ENCODE data around the gene KRTAP4-1.
"Not testable (repeated sequence)": the region's sequence is repeated elsewhere in the genome, so short reads cannot be mapped to it uniquely, and the experiment has no call there.

KRTAP4-1 gene

GRCh38 chr17:41153856-41154255, 30.9 kb downstream of the KRTAP4-1 start:
- Histone ChIP-seq H3K36me3 (no peaks in the 10 kb centered on the region), H3K27me3 (peaks cover 29% of the 10 kb centered on the region)
- TF ChIP-seq CTCF (IDR thresholded peaks at IDR 0.05; ENCODE audit: low read depth, low read length), result no peak

GRCh38 chr17:41151525-41151924, 33.2 kb downstream of the KRTAP4-1 start:
- Histone ChIP-seq H3K4me1 (no peaks in the 10 kb centered on the region), H3K36me3 (no peaks in the 10 kb centered on the region), H3K4me3 (ENCODE audit: low read depth, low read length) (no peak overlapping the region), H3K27me3 (peaks cover 27% of the 10 kb centered on the region), H3K9me3 (no peaks in the 10 kb centered on the region)
- no peak for TF ChIP-seq CTCF (IDR thresholded peaks at IDR 0.05; ENCODE audit: low read depth, low read length)
- no peak for DNase-seq

More at GRCh38 chr17:41153856-41154255, 30.9 kb downstream of the KRTAP4-1 start:
- no peak overlapping the region for H3K4me3 ChIP-seq (ENCODE audit: low read depth, low read length)
- no peaks in the 10 kb centered on the region for H3K4me1 ChIP-seq
- DNase-seq, result peak; percentile 8
- H3K9me3 ChIP-seq, result no peaks in the 10 kb centered on the region

GRCh38 chr17:41150026-41150425, 34.7 kb downstream of the KRTAP4-1 start:
- H3K27me3 ChIP-seq, result peaks cover 24% of the 10 kb centered on the region; the same call in 1 of the 2 replicates
- H3K4me1 ChIP-seq, result no peaks in the 10 kb centered on the region
- no peak for DNase-seq
- TF ChIP-seq CTCF (IDR thresholded peaks at IDR 0.05; ENCODE audit: low read depth, low read length), result no peak
- no peaks in the 10 kb centered on the region for H3K9me3 ChIP-seq
- H3K4me3 ChIP-seq (ENCODE audit: low read depth, low read length), result no peak overlapping the region
- no peaks in the 10 kb centered on the region for H3K36me3 ChIP-seq

- Histone ChIP-seq H3K27me3 (peaks cover 24% of the 10 kb centered on the region; the same call in 1 of the 2 replicates), H3K4me1 (no peaks in the 10 kb centered on the region), H3K9me3 (no peaks in the 10 kb centered on the region), H3K4me3 (ENCODE audit: low read depth, low read length) (no peak within 1 kb of the TSS), H3K36me3 (no peaks in the 10 kb centered on the region)
- TF ChIP-seq CTCF (IDR thresholded peaks at IDR 0.05; ENCODE audit: low read depth, low read length), result no peak
- DNase-seq, result no peak
These were observed 35.1 kb downstream of the KRTAP4-1 start, which contains the start of gene KRTAP4-5 for GRCh38 chr17:41149652-41149985. KRTAP4-5 (minus strand) TSS chr17:41149825; CDS start chr17:41149767, 58 bp downstream.

GRCh38 chr17:41148971-41149651, 35.6 kb downstream of the KRTAP4-1 start:
- peaks cover 24% of the 10 kb centered on the region; the same call in 1 of the 2 replicates for H3K27me3 ChIP-seq
- not testable (repeated sequence) for H3K9me3 ChIP-seq; H3K36me3 ChIP-seq; H3K4me1 ChIP-seq; H3K4me3 ChIP-seq (ENCODE audit: low read depth, low read length)
- peak; percentile 3 for DNase-seq

- DNase-seq, result no peak
- no peaks in the 10 kb centered on the region for H3K36me3 ChIP-seq
- H3K27me3 ChIP-seq, result peaks cover 21% of the 10 kb centered on the region; the same call in 1 of the 2 replicates
- H3K9me3 ChIP-seq, result no peaks in the 10 kb centered on the region
- TF ChIP-seq CTCF (IDR thresholded peaks at IDR 0.05; ENCODE audit: low read depth, low read length), result no peak
- no peak overlapping the region for H3K4me3 ChIP-seq (ENCODE audit: low read depth, low read length)
- H3K4me1 ChIP-seq, result no peaks in the 10 kb centered on the region
These were observed 37.0 kb downstream of the KRTAP4-1 start for GRCh38 chr17:41147531-41148204.

All from BE2C (cell line).